Ovary (tissue), 9 donors: ENCODE data around the gene GPER1. TPM values are rescaled to one million over a fixed set of nuclear protein-coding genes. Genes with fewer than 3 reads are reported as not detected.

Source experiments
- DNase-seq, 5 donors: peaks; one replicate each; pipeline ENCODE4 v3.0.0-alpha.2; 2019 to 2020
- H3K27ac ChIP-seq, 2 donors: fragments of 200-600 bp; one replicate each; pipeline versions ENCODE4 v1.5.1 to v1.8.0; 2019 to 2022
- H3K27me3 ChIP-seq: fragments of 200-600 bp; one replicate; pipeline ENCODE4 v1.8.0; 2022
- H3K36me3 ChIP-seq: fragments of 200-600 bp; sonication (generic); one replicate; pipeline ENCODE4 v1.5.1; 2019
- H3K4me1 ChIP-seq: one replicate; pipeline ENCODE4 v1.8.1; 2013; ENCODE audit warnings: mild to moderate bottlenecking, moderate library complexity; ENCODE audit not compliant: insufficient read depth
- H3K4me3 ChIP-seq: fragments of 200-600 bp; sonication (generic); one replicate; pipeline ENCODE4 v1.5.1; 2017
- H3K9me3 ChIP-seq, 2 donors: fragments of 200-600 bp in 1 of 2; sonication (generic) in 1 of 2; one replicate each; pipeline versions ENCODE4 v1.5.1 to v1.8.1; 2013 to 2019; ENCODE audit warnings: mild to moderate bottlenecking in 1 of 2, moderate library complexity in 1 of 2
- EP300 ChIP-seq: sonication (generic); formaldehyde crosslinking; IDR thresholded peaks from one replicate; pipeline ENCODE4 v1.6.1; 2017; ENCODE audit warnings: antibody characterized with exemption
- POLR2A ChIP-seq: fragments of 450-650 bp; IDR thresholded peaks from one replicate; pipeline ENCODE4 v1.6.1; 2017; ENCODE audit warnings: antibody characterized with exemption, mild to moderate bottlenecking, moderate library complexity
- WGBS, 3 donors: extraction: QIAGEN DNeasy Blood & Tissue Kit in 1 of 3; methylation state at CpG; one replicate each; pipeline versions ENCODE4 v1.1.5 to v1.1.7; 2013 to 2017; 5-methylcytosine and 5-hydroxymethylcytosine counted together
- intact Hi-C, 4 donors: fragments of 100-400 bp; cut with DNase I; formaldehyde crosslinking; loops; one replicate each; pipeline versions ENCODE4 v1.11.0 to v1.15.1; 2022 to 2023
- polyA plus RNA-seq, 2 donors: library from polyadenylated mRNA; stranded (reverse); fragments of 200-250 nt in 1 of 2; fragments of 350-450 nt in 1 of 2; fragmentation: Illumina TruSeq in 1 of 2; extraction: RNeasy Lipid Tissue Mini Kit (QIAGEN cat#74804) in 1 of 2; gene quantifications; one replicate each; pipeline ENCODE4 v1.2.3, GENCODE V29; 2013 to 2014
- total RNA-seq, 7 donors: library from RNA; depleted of rRNA in 2 of 7; stranded (reverse); fragments of >200 nt in 2 of 7; fragmentation: NEBNext Ultra II Directional in 3 of 7; extraction: Animal tissue kit (Norgen Biotek cat#: 25700) in 3 of 7; gene quantifications; one replicate each; pipeline versions ENCODE4 v1.1.0 to v1.2.4, GENCODE V29; 2016 to 2023
- TF ChIP-seq, protein P1 (sequence below), 3 donors: fragments of 450-650 bp in 2 of 3; fragments of 200-600 bp in 1 of 3; IDR thresholded peaks; one replicate each; pipeline versions ENCODE4 v1.5.1 to v1.8.0; 2016 to 2022; ENCODE audit warnings: antibody characterized with exemption in 3 of 3, mild to moderate bottlenecking in 1 of 3
- donor health status: DM: no; HTN: no; CAD: no; lungs with moderate emphysema.
- donor health status: DM: no; HTN: no; CAD: no.
- donor health status: Bipolar disorder and iron deficiency.
- donor health status: DM: yes; HTN: yes; CAD: no.
- donor health status: DM: no; HTN: no; CAD: no.
- donor health status: DM: yes; HTN: yes; CAD: no.

GPER1 gene
- total and polyA plus RNA-seq, 9 donors, result 0.48 to 7.5 (median 2.9) TPM

DNA sequence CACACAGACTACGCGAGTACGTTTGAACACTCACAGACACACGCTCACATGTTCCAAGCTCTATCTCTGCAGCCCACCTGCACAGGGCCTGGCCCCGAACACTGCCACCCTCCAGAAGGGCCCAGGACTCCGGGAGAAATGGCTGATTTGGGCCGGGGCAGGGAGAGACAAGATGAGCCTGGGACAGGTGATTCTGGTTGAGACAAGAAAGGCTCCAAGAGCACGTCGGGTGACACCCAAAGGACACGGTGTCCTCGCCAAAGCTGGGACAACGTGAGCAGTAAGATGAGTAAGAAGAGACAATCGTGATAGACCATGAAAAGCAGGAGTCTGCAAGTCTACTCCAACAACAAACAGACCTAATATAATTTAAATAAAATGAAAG, 9.2 kb downstream of the GPER1 start:
- H3K4me1 ChIP-seq, result no peaks in the 10 kb centered on the region
- no peaks in the 10 kb centered on the region for H3K27me3 ChIP-seq
- H3K27ac ChIP-seq, result no peak overlapping the region
- no peaks in the 10 kb centered on the region for H3K36me3 ChIP-seq
- TF ChIP-seq, protein P1, sequence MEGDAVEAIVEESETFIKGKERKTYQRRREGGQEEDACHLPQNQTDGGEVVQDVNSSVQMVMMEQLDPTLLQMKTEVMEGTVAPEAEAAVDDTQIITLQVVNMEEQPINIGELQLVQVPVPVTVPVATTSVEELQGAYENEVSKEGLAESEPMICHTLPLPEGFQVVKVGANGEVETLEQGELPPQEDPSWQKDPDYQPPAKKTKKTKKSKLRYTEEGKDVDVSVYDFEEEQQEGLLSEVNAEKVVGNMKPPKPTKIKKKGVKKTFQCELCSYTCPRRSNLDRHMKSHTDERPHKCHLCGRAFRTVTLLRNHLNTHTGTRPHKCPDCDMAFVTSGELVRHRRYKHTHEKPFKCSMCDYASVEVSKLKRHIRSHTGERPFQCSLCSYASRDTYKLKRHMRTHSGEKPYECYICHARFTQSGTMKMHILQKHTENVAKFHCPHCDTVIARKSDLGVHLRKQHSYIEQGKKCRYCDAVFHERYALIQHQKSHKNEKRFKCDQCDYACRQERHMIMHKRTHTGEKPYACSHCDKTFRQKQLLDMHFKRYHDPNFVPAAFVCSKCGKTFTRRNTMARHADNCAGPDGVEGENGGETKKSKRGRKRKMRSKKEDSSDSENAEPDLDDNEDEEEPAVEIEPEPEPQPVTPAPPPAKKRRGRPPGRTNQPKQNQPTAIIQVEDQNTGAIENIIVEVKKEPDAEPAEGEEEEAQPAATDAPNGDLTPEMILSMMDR (IDR thresholded peaks at IDR 0.05), result no peak
- TF ChIP-seq EP300 (no peak), POLR2A (no peak)
- H3K4me3 ChIP-seq, result no peak overlapping the region
- H3K9me3 ChIP-seq, result no peaks in the 10 kb centered on the region
- WGBS, 3 donors, result 88 to 93% (median 92%) methylated on average over 13 of the region's 13 CpGs
- DNase-seq, result no peak
- intact Hi-C loops, result no loop called here

DNA sequence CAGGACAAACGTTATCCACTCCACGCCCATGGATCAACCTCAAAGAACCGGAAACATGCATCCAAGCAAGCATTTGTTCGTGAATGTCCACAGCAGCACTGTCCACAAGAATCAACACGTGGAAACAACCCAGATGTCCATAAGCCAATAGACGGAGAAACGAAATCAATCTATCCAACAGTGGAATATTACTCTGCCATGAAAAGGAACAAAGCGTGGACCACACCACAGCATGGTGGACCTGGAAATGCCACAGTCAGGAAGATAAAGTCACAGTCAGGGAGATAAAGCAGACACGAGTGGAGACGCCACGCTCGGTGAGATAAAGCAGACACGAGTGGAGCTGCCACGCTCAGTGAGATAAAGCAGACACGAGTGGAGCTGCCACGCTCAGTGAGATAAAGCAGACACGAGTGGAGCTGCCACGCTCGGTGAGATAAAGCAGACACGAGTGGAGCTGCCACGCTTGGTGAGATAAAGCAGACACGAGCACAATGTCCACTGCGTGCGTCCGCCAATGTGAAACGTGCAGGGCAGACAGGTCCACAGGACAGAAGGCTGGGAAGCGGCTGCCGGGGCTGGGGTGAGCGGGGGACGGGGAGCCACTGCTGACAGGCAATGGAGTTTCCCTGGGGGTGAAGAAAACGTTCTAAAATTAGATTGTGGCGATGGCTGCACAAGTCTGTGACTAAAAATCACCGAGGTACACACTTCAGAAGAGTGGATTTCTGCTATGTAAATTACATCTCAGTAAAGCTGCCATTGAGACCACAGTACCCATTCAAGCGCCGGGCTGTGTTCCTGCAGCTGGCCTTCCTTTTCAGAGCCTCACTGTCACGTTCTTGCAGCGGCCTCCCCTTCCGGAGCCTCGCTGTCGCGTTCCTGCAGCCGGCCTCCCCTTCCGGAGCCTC, 10.6 kb downstream of the GPER1 start:
- Histone ChIP-seq H3K27ac (no peak overlapping the region), H3K9me3 (no peaks in the 10 kb centered on the region), H3K4me3 (no peak overlapping the region), H3K27me3 (no peaks in the 10 kb centered on the region), H3K4me1 (no peaks in the 10 kb centered on the region), H3K36me3 (no peaks in the 10 kb centered on the region)
- no peak for DNase-seq
- 91 to 96% (median 94%) methylated on average over 43 of the region's 43 CpGs for WGBS, 3 donors
- TF ChIP-seq, protein P1 (IDR thresholded peaks at IDR 0.05), result no peak
- intact Hi-C loops, result no loop called here

DNA sequence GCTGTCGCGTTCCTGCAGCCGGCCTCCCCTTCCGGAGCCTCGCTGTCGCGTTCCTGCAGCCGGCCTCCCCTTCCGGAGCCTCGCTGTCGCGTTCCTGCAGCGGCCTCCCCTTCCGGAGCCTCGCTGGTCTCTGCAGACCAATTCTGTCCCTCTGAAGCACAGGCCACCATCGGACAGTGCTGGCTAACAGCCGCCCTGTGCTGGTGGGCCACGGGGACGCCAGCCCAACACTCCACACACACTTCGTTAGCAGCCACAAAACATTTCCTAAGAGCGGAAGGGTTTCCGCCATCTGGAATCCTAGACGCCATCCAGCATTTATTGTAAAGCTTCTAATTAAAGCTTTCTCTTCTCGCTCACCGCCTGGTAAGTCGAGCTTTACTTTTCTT, 11.2 kb downstream of the GPER1 start:
- intact Hi-C loops, result no loop called here
- no peaks in the 10 kb centered on the region for H3K36me3 ChIP-seq
- DNase-seq, result no peak
- no peaks in the 10 kb centered on the region for H3K4me1 ChIP-seq
- H3K27ac ChIP-seq, result no peak overlapping the region
- H3K4me3 ChIP-seq, result no peak overlapping the region
- no peaks in the 10 kb centered on the region for H3K27me3 ChIP-seq
- TF ChIP-seq, protein P1 (IDR thresholded peaks at IDR 0.05), result no peak
- TF ChIP-seq EP300 (no peak), POLR2A (no peak)
- WGBS, 3 donors, result 95% methylated on average over 20 to 26 of the region's 26 CpGs
- no peaks in the 10 kb centered on the region for H3K9me3 ChIP-seq

DNA sequence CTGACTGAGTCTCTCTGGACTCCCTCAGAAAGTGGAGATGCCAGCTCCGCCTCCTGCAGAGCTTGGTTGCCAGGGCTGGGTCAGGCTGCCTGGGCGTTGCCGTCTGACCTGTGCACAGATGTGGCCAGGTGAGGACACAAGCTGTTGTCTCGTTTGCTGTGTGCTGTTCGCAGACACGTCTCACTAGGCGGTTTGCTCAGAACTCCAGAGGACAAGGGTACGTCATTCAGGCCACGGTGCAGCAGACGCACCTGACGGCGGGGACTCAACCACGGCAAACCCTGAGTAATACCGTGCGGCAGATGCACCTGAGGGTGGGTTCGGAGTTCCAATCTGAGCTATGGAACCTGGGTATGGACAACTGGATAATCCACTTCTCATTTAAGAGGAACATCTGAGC, 11.7 kb downstream of the GPER1 start:
- H3K4me3 ChIP-seq, result no peak overlapping the region
- H3K27me3 ChIP-seq, result no peaks in the 10 kb centered on the region
- 92 to 94% (median 93%) methylated on average over 16 of the region's 16 CpGs for WGBS, 3 donors
- intact Hi-C loops, result no loop called here
- H3K9me3 ChIP-seq, result no peaks in the 10 kb centered on the region
- no peak for DNase-seq
- no peaks in the 10 kb centered on the region for H3K36me3 ChIP-seq
- no peaks in the 10 kb centered on the region for H3K4me1 ChIP-seq
- H3K27ac ChIP-seq, result no peak overlapping the region
- TF ChIP-seq EP300 (no peak), POLR2A (no peak)
- TF ChIP-seq, protein P1 (IDR thresholded peaks at IDR 0.05), result no peak
